H7 (cell line): ENCODE measurements around the gene SMAD2. TPM values are rescaled to one million over a fixed set of nuclear protein-coding genes. Genes with fewer than 3 reads are reported as not detected.
"Not testable (repeated sequence)": the region's sequence is repeated elsewhere in the genome, so short reads cannot be mapped to it uniquely, and the experiment has no call there.

Source experiments
- DNase-seq: peaks from one replicate; pipeline ENCODE4 v3.0.0; 2012
- H3K27me3 ChIP-seq: 2 replicates; pipeline ENCODE4 v1.6.0; 2011; ENCODE audit warnings: mild to moderate bottlenecking, low read length; ENCODE audit not compliant: control insufficient read depth, insufficient read depth
- H3K36me3 ChIP-seq: replicated peaks from 2 replicates; pipeline ENCODE4 v1.5.1; 2011; ENCODE audit warnings: low read length; ENCODE audit not compliant: control insufficient read depth, insufficient read depth
- H3K4me3 ChIP-seq: 2 replicates; pipeline ENCODE4 v1.5.1; 2011; ENCODE audit warnings: low read depth, mild to moderate bottlenecking, control low read depth, low read length, moderate library complexity; ENCODE audit not compliant: insufficient read depth
- total RNA-seq: library from RNA; depleted of rRNA; stranded (reverse); fragments of >200 nt; shearing (Covaris generic); gene quantifications from 2 replicates; pipeline ENCODE4 v1.2.3, GENCODE V29; 2014

The SMAD2 gene
- total RNA-seq, 1 experiment from 2014 or later, result 63.3 TPM

DNA sequence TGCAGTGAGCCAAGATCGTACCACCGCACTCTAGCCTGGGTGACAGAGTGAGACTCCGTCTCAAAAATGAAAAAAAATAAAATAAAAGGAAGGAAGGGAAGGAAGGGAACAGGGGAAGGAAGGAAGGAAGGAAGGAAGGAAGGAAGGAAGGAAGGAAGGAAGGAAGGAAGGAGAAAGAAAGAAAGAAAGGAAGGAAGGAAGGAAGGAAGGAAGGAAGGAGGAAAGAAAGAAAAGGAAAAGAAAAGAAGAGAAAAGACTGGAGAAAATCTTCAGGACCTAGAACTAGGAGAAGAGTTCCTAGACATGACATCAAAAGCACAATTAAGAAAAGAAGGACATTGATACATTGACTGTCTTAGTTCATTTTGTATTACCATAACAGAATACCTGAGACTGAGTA, 163.3 kb downstream of the SMAD2 start:
- not testable (repeated sequence) for H3K36me3 ChIP-seq, H3K4me3 ChIP-seq, DNase-seq, H3K27me3 ChIP-seq
